Pancreas (tissue), 10 donors: ENCODE measurements around the gene IWS1. TPM values are rescaled to one million over a fixed set of nuclear protein-coding genes. Genes with fewer than 3 reads are reported as not detected.

ENCODE experiments used
- ATAC-seq, 4 donors: fragments of 200-7000 bp; cut with Tn5 transposase; one replicate each; pipeline versions ENCODE4 v1.8.0 to v1.9.1; 2020; ENCODE audit warnings: mild to moderate bottlenecking in 4 of 4, moderate library complexity in 4 of 4
- DNase-seq, 6 donors: peaks; one replicate each; pipeline ENCODE4 v3.0.0-alpha.2; 2020
- FAIRE-seq: peaks from 2 replicates; lab custom pipeline; 2012; peaks lifted over from hg19 to GRCh38; lab: Jason Lieb, UNC
- H3K27ac ChIP-seq, 4 donors: fragments of 200-600 bp; sonication (generic); 1 replicate in 3 of 4; 2 replicates in 1 of 4; pipeline versions ENCODE4 v1.5.0 to v1.8.0; 2020
- H3K27me3 ChIP-seq, 4 donors: fragments of 200-600 bp; one replicate each; pipeline ENCODE4 v1.8.0; 2021
- H3K36me3 ChIP-seq, 3 donors: fragments of 200-600 bp; sonication (generic) in 1 of 3; one replicate each; pipeline versions ENCODE4 v1.5.0 to v1.8.0; 2020 to 2021
- H3K4me1 ChIP-seq, 3 donors: fragments of 200-600 bp; one replicate each; pipeline ENCODE4 v1.8.0; 2021
- H3K4me3 ChIP-seq, 4 donors: fragments of 200-600 bp; sonication (generic) in 2 of 4; one replicate each; pipeline versions ENCODE4 v1.5.0 to v1.8.0; 2020 to 2021
- H3K9me3 ChIP-seq, 4 donors: fragments of 200-600 bp; one replicate each; pipeline ENCODE4 v1.8.0; 2021
- WGBS, 2 donors: extraction: QIAGEN DNeasy Blood & Tissue Kit; methylation state at CpG; one replicate each; pipeline ENCODE4 v1.1.7; 2013; 5-methylcytosine and 5-hydroxymethylcytosine counted together
- intact Hi-C, 3 donors: fragments of 100-400 bp; cut with DNase I; formaldehyde crosslinking; loops; one replicate each; pipeline versions ENCODE4 v1.11.1 to v1.14.2; 2022
- polyA plus RNA-seq, 2 donors: library from polyadenylated mRNA; stranded (reverse); fragments of 200-250 nt; gene quantifications; one replicate each; pipeline ENCODE4 v1.2.3, GENCODE V29; 2013
- total RNA-seq, 6 donors: library from RNA; stranded (reverse); fragmentation: NEBNext Ultra II Directional in 4 of 6; extraction: Animal tissue kit (Norgen Biotek cat#: 25700) in 4 of 6; gene quantifications; one replicate each; pipeline versions ENCODE4 v1.2.1 to v1.2.4, GENCODE V29; 2021 to 2023
- TF ChIP-seq, protein P1 (sequence below), 4 donors: fragments of 200-600 bp; sonication (generic) in 3 of 4; IDR thresholded peaks; one replicate each; pipeline versions ENCODE4 v1.5.0 to v1.8.0; 2021; ENCODE audit warnings: antibody characterized with exemption in 4 of 4
- donor health status: healthy with polysubstance abuse.
- donor health status: DM: no; HTN: no; CAD: no; lungs with moderate emphysema.
- donor health status: DM: no; HTN: no; CAD: no.
- donor health status: control.
- donor health status: control.
- donor health status: Bipolar disorder and iron deficiency.
- donor health status: DM: yes; HTN: yes; CAD: no.
- donor health status: DM: no; HTN: no; CAD: no.
- donor health status: DM: no; HTN: no; CAD: no.
- donor health status: DM: yes; HTN: yes; CAD: no.

IWS1 gene
- total and polyA plus RNA-seq, 8 donors, result 9.7 to 22.3 (median 13.9) TPM

DNA sequence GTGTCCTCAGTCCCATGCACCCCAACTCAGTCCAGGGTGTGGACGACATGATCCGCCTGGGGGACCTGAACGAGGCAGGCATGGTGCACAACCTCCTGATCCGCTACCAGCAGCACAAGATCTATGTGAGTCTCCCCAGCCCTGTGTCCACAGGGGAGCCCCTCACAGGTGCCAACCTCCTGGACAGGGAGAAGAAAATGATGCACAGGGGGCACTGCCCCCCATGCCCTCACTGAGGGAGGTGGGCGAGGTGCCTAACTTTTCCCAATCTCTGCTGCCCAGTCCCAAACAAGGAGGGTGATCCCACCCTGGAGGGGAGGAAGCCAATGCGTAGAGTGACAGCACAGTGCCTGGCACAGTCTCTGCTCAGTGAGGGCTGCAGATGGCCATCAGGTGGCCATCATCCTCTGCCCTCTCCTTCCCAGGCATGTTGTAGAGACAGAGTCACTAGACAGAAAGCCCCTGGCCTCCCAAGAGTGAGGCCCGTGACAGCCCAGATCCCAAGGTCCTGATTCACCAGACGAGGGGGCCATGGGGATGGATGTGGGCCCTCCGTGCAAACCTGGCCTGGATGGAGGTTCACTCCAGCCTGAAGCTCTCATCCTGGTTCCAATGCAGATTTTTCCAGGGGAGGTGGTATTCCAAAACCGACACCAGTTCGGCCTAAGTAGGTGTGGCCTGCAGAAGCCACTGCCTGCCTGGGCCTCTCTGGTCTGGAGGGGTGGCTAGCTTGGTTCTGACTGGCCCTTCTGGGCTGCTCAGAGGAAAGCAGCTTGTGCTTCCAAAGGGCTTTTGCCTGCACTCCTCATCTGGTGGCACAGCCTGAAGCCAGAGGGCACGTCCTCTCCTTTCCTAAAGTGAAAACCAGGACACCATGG is 39.2 kb upstream of the IWS1 start:
- FAIRE-seq (no peak), DNase-seq (no peak), ATAC-seq (no peak)

DNA sequence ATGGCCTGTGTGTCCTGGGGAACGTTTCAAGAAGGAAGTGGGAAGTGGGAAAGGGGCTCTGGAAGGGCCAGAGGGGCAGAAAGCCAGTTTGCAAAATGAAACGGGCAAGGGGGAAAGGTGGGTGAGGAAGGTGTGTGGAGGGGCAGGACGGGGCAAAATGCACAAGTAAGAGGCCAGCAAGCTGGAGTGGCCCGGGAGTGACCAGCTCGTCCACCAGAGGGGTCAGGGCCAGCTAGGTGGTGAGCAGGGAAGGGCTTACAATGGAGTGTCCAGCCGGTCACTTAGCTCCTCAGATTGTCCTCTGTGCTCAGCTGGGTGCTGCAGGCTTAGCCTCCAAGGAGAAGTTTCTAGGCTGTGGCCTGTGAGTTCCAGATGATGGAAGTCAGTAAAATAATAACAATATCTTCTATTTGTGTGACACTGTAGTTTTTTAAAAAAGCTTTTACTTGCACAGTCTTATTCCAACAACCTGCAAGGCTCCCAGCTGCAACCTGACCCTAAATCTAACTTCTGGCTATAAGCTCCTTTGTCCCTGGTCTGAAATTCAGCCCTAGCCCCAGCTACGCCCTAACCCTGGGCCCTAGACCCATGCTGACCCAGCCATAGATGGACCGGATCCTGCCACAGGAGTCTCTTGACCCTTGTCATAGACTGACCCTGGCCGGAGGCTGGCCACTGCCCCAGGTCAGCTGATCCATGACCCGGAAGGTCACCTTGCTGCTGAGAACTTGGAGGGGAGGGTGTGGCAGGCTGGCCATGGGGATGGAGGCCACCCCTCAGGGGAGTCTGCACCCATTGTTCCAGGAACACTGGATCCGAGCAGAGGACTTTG is 38.4 kb upstream of the IWS1 start:
- Histone ChIP-seq H3K36me3 (no peaks in the 10 kb centered on the region), H3K4me1 (no peaks in the 10 kb centered on the region), H3K4me3 (no peak overlapping the region), H3K27me3 (no peaks in the 10 kb centered on the region), H3K27ac (no peak overlapping the region), H3K9me3 (no peaks in the 10 kb centered on the region)
- WGBS, 2 donors, result 80 to 86% methylated on average over 11 of the region's 11 CpGs
- DNase-seq, result no peak
- no peak for ATAC-seq
- FAIRE-seq, result no peak
- intact Hi-C loops, result no loop called here
- TF ChIP-seq, protein P1, sequence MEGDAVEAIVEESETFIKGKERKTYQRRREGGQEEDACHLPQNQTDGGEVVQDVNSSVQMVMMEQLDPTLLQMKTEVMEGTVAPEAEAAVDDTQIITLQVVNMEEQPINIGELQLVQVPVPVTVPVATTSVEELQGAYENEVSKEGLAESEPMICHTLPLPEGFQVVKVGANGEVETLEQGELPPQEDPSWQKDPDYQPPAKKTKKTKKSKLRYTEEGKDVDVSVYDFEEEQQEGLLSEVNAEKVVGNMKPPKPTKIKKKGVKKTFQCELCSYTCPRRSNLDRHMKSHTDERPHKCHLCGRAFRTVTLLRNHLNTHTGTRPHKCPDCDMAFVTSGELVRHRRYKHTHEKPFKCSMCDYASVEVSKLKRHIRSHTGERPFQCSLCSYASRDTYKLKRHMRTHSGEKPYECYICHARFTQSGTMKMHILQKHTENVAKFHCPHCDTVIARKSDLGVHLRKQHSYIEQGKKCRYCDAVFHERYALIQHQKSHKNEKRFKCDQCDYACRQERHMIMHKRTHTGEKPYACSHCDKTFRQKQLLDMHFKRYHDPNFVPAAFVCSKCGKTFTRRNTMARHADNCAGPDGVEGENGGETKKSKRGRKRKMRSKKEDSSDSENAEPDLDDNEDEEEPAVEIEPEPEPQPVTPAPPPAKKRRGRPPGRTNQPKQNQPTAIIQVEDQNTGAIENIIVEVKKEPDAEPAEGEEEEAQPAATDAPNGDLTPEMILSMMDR (IDR thresholded peaks at IDR 0.05), result no peak

More for the DNA sequence above, 39.2 kb upstream of the IWS1 start:
- intact Hi-C loops, result no loop called here
- H3K4me1 ChIP-seq, result no peaks in the 10 kb centered on the region
- TF ChIP-seq, protein P1 (IDR thresholded peaks at IDR 0.05), result no peak
- no peaks in the 10 kb centered on the region for H3K9me3 ChIP-seq
- no peak overlapping the region for H3K4me3 ChIP-seq
- H3K27me3 ChIP-seq, result no peaks in the 10 kb centered on the region
- no peak overlapping the region for H3K27ac ChIP-seq
- 86 to 93% methylated on average over 12 of the region's 12 CpGs for WGBS, 2 donors
- no peaks in the 10 kb centered on the region for H3K36me3 ChIP-seq

DNA sequence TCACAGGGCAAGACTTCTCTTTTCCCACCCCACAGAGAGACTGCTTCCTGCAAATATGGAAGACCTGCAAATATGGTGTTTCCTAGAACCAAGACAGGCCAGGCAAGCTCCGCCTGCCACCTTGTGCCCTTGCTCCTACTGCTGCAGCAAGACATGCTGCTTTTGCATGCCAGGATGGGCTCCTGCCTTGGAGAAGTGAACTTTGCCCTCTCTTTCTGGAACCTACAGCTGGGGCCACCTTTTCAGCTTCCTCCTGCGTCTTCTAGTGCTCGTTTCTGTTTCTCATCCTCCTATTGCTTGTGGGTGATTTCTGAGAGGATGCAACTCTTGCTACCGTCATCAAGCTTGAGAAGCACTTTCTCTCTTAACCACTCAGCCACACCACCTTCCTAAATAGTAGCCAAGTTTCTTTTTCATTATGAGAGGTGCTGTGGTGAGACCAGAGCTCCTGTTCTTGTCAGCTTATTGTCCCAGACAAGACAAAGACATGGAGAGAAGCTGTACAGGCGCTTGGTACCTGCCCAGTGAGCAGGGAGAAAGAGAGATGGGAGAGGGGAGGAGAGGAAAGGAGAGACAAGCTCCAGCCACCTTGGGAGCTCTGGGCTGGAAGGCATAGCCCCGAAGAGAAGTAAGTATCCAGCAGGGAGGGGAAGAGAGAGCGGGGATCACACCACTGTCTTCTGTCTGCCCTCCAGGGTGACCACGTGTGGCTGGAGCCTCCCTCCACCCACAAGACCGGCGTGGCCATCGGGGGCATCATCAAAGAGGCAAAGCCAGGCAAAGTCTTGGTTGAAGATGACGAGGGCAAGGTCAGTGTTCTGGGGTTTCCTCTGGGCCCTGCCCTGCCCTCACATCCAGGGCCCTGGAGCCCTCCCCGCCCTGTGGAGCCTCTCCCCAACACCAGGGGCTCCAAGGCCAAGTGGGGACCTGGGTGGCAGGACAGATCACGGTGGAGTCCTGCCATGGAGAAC is 37.5 kb upstream of the IWS1 start:
- intact Hi-C loops, result no loop called here
- no peaks in the 10 kb centered on the region for H3K9me3 ChIP-seq
- H3K36me3 ChIP-seq, result no peaks in the 10 kb centered on the region
- no peak for DNase-seq
- WGBS, 2 donors, result 76% methylated on average over 13 to 14 of the region's 14 CpGs
- no peaks in the 10 kb centered on the region for H3K4me1 ChIP-seq
- FAIRE-seq, result no peak
- TF ChIP-seq, protein P1 (IDR thresholded peaks at IDR 0.05), result no peak
- no peaks in the 10 kb centered on the region for H3K27me3 ChIP-seq
- H3K4me3 ChIP-seq, result no peak overlapping the region
- no peak overlapping the region for H3K27ac ChIP-seq
- ATAC-seq, result no peak

DNA sequence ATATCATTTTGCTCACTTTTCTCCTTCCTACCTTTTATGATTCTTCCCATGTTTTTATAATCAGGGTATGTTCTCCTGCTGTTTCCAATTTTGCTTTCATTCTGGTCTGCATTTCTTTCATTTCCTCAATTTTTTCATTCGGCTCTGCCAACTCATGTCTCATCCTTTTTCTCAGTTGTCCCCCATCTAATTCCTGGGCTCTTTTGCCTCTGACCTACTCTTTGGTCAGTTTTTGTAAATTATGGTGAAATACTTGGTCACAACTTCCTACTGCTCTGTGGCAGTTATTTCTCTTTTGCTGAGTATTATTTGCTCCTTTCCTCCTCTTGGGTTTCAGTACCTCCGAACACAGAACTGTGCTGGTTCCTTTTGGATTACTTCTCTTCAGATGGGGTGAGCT is 36.6 kb upstream of the IWS1 start:
- H3K4me3 ChIP-seq, result no peak overlapping the region
- no peaks in the 10 kb centered on the region for H3K4me1 ChIP-seq
- no peak for FAIRE-seq
- TF ChIP-seq, protein P1 (IDR thresholded peaks at IDR 0.05), result no peak
- H3K36me3 ChIP-seq, result no peaks in the 10 kb centered on the region
- no peaks in the 10 kb centered on the region for H3K9me3 ChIP-seq
- ATAC-seq, result peak in 1 of 4 donors; percentile 43
- no peak for DNase-seq
- intact Hi-C loops, result no loop called here
- 72 to 89% methylated on average over 2 of the region's 2 CpGs for WGBS, 2 donors
- no peak overlapping the region for H3K27ac ChIP-seq
- no peaks in the 10 kb centered on the region for H3K27me3 ChIP-seq
